GM10266 (cell line): Measurements from ENCODE around the gene BSG.

Experiments
- DNase-seq: peaks from one replicate; pipeline ENCODE4 v3.0.0; 2012; ENCODE audit errors: extremely low spot score
- TF ChIP-seq, protein P1 (sequence below): IDR thresholded peaks from 2 replicates; pipeline ENCODE4 v1.5.1; 2012; ENCODE audit warnings: mild to moderate bottlenecking, low read depth; ENCODE audit not compliant: control insufficient read depth, insufficient read depth; ENCODE audit errors: missing control alignments

The BSG gene

GRCh38 chr19:629961-630714 is 57.7 kb downstream of the BSG start:
- DNase-seq: no peak
- TF ChIP-seq, protein P1, sequence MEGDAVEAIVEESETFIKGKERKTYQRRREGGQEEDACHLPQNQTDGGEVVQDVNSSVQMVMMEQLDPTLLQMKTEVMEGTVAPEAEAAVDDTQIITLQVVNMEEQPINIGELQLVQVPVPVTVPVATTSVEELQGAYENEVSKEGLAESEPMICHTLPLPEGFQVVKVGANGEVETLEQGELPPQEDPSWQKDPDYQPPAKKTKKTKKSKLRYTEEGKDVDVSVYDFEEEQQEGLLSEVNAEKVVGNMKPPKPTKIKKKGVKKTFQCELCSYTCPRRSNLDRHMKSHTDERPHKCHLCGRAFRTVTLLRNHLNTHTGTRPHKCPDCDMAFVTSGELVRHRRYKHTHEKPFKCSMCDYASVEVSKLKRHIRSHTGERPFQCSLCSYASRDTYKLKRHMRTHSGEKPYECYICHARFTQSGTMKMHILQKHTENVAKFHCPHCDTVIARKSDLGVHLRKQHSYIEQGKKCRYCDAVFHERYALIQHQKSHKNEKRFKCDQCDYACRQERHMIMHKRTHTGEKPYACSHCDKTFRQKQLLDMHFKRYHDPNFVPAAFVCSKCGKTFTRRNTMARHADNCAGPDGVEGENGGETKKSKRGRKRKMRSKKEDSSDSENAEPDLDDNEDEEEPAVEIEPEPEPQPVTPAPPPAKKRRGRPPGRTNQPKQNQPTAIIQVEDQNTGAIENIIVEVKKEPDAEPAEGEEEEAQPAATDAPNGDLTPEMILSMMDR: no peak

DNA sequence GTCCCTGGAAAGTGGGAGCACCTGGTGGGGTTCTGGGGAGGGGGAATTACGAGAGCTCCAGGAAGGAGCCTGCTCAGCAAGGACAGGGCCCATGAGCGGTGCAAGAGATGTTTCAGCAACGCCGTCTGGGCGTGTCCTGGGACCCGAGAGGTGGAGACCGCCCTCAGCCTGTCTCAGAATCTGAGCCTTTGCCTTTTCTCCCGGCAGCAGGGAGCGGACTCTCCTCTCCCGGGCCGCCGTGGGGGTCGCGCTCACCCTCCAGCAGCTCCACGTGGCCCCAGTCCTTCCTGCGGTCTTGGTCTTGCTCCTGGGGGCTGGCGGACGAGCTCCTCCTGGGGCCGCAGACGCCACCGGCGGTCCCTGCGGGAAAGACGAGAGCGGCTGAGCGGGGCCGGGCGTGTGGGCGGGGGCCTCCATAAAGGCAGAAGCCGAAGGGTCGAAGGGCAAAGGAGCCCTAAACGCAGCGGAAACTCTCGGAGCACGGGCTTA is 60.2 kb downstream of the BSG start:
- TF ChIP-seq, protein P1: no peak
- DNase-seq: peak; percentile 81
